ENCODE measurements around the gene GLIS1.

GRCh38 chr1:53689223-53689622 is 49.7 kb downstream of the GLIS1 start:
- no peak for TF ChIP-seq CTCF (conservative IDR thresholded peaks at IDR 0.05; ENCODE audit: low read depth in 2 of 2)
- no peak for TF ChIP-seq EZH2 (IDR thresholded peaks at IDR 0.05; ENCODE audit: low read depth, unreplicated experiment)
- TF ChIP-seq REST (IDR thresholded peaks at IDR 0.05; ENCODE audit: unreplicated experiment) = no peak
- TF ChIP-seq POLR2AphosphoS5 (IDR thresholded peaks at IDR 0.05; ENCODE audit: low read depth) = no peak
- no peak for TF ChIP-seq CREB1 (CRISPR knock-in tag; IDR thresholded peaks at IDR 0.05; ENCODE audit: low read depth)
- TF ChIP-seq EZH2phosphoT487 (IDR thresholded peaks at IDR 0.05; ENCODE audit: unreplicated experiment) = no peak
- TF ChIP-seq ZNF331 (CRISPR knock-in tag; IDR thresholded peaks at IDR 0.05; ENCODE audit: low read depth) = no peak
- TF ChIP-seq JUNB (IDR thresholded peaks at IDR 0.05; ENCODE audit: unreplicated experiment) = no peak

Data from GM23338 (cell line).